ENCODE measurements around the gene ACSM6. TPM values are rescaled to one million over a fixed set of nuclear protein-coding genes. Genes with fewer than 3 reads are reported as not detected.
"Not testable (repeated sequence)": the region's sequence is repeated elsewhere in the genome, so short reads cannot be mapped to it uniquely, and the experiment has no call there.

ACSM6 gene
- total RNA-seq, 2 donors from 2014 or later = not detected

- ATAC-seq = no peak
- intact Hi-C loops (cut with DNase I) = no loop called here
Measured at GRCh38 chr10:95211606-95212279, 17.7 kb downstream of the ACSM6 start.

GRCh38 chr10:95214369-95214768 lies 20.3 kb downstream of the ACSM6 start:
- DNase-seq = no peak
- ATAC-seq = no peak
- intact Hi-C loops (cut with DNase I) = no loop called here

More at GRCh38 chr10:95211606-95212279, 17.7 kb downstream of the ACSM6 start:
- no peak for DNase-seq

GRCh38 chr10:95214793-95215192 lies 20.8 kb downstream of the ACSM6 start:
- intact Hi-C loops (cut with DNase I) = no loop called here
- no peak for DNase-seq
- no peak for ATAC-seq

DNA sequence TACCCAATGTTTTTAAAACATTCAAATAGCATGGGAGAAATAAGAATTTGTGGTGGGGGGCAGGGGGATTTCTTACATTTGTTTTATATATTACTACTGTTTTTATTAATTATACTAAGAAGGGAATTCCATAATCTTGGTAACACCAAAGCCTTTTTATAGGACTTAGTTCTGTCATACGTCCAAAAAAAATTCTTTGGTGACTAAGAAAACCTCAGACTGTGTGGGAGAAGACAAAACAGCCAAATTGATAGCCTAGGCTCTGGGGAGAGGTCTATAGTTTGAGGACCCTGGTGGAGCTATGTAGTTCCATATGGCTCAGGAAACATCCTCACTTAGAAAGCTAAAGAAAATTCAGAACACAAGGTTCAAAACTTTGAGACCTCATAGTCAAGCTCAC lies 23.4 kb downstream of the ACSM6 start:
- peak in 1 of 2 donors; percentile 45 for ATAC-seq
- no peak for DNase-seq
- intact Hi-C loops (cut with DNase I) = no loop called here

DNA sequence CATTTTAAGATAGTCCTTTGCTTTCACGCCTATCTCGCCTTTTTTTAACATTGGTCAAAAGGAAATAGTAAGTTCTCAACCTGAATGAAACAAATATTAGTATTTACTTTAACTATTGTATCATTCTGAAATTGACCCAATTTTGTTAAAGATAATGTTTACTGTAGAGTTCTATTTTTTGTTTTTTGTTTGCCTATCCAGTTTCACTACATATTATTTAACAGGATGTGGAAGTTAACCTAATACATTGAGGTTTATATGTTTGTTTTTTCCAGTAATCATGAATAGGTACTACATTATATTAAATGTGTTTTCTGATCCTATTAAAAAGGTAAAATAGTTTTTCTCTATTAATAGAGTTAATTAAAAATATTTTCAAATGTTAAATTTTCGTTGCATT lies 26.5 kb downstream of the ACSM6 start:
- ATAC-seq = no peak
- no peak for DNase-seq
- intact Hi-C loops (cut with DNase I) = no loop called here

DNA sequence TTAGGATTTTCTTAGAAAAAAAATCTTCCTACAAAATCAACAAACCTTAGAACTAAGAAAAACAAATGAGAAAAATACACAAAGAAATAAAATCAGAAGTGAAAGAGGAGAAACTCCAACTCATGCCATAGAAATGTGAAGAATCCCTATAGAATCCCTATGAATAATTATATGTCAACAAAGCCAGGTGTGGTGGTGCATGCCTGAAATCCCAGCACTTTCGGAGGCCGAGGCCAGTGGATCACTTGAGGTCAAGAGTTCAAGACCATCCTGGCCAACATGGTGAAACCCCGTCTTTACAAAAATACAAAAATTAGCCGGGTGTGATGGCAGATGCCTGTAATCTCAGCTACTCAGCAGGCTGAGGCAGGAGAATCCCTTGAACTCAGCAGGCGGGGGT lies 27.1 kb downstream of the ACSM6 start:
- DNase-seq = no peak
- ATAC-seq = no peak
- intact Hi-C loops (cut with DNase I) = no loop called here

GRCh38 chr10:95225136-95225535 lies 31.1 kb downstream of the ACSM6 start:
- intact Hi-C loops (cut with DNase I) = no loop called here
- no peak for ATAC-seq
- DNase-seq = no peak

GRCh38 chr10:95228934-95229723 lies 35.1 kb downstream of the ACSM6 start:
- intact Hi-C loops (cut with DNase I) = not testable (repeated sequence)

GRCh38 chr10:95229724-95230627 lies 35.9 kb downstream of the ACSM6 start:
- DNase-seq (no peak), ATAC-seq (peak in 1 of 2 donors; percentile 10)
- intact Hi-C loops (cut with DNase I) = no loop called here

More at GRCh38 chr10:95228934-95229723, 35.1 kb downstream of the ACSM6 start:
- not testable (repeated sequence) for ATAC-seq, DNase-seq

DNA sequence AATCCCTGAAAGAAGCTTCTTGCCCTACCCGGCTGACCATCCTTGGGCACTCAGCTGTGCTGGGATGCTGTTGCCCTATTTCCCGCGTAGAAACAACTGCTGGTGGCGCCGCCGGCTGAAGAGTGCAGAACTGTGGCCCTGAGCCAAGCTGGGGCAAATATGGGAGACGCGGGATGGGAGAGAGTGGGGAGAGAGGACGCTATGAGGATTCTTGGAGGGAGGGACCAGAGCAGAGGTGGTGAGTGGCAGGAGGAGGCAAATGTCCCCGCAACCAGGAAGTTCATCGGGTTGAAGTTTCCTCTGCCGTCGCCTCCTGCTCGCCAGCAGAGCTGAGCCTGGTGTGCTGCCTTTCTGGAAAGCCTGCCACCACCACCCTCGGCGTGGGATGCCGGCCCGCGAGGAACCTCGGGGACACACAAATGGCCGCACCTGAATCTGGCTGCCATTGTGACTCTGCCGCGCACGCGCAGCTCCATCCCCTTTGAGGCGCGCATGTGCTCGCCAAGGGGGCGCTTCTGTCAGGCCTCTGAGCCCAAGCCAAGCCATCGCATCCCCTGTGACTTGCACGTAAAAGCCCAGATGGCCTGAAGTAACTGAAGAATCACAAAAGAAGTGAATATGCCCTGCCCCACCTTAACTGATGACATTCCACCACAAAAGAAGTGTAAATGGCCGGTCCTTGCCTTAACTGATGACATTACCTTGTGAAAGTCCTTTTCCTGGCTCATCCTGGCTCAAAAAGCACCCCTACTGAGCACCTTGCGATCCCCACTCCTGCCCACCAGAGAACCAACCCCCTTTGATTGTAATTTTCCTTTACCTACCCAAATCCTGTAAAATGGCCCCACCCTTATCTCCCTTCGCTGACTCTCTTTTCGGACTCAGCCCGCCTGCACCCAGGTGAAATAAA lies 36.9 kb downstream of the ACSM6 start:
- intact Hi-C loops (cut with DNase I) = not testable (repeated sequence)
- ATAC-seq = peak; percentile 75 to 83

DNA sequence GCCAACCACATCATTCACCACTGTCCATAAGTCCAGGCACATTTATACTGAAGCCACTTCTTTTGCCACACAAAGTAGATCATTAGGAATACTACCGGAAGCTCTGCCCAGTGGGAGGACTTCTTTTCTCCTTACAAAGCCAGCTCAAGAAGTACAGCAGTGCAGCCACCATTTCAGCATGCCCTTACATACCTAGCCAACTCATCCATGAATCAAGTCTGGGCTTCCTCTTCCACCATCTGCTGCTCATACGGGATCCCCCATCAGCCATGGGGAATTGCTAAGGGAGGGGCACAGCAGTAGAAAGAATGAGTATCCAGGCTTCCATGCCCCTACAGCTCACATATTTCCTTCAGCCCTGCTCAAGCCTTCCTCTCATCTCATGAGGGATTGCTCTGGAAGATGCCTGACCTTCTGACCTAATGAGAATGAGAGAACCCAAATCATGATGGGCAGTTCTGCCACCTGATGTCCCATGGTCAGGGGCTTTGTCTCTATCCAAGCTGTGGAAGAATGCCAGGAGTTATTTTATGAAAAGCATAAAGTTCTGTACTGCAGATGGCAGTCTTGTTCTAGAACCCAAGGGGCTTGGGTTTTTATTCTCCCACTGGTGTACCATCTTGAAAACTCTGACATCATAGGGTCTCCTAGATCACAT lies 39.5 kb downstream of the ACSM6 start:
- ATAC-seq = no peak
- intact Hi-C loops (cut with DNase I) = no loop called here
- no peak for DNase-seq

More for the DNA sequence above, 36.9 kb downstream of the ACSM6 start:
- DNase-seq = peak; percentile 50

- intact Hi-C loops (cut with DNase I) = no loop called here
- no peak for ATAC-seq
- no peak for DNase-seq
Measured at GRCh38 chr10:95234951-95235350, 40.9 kb downstream of the ACSM6 start.

DNA sequence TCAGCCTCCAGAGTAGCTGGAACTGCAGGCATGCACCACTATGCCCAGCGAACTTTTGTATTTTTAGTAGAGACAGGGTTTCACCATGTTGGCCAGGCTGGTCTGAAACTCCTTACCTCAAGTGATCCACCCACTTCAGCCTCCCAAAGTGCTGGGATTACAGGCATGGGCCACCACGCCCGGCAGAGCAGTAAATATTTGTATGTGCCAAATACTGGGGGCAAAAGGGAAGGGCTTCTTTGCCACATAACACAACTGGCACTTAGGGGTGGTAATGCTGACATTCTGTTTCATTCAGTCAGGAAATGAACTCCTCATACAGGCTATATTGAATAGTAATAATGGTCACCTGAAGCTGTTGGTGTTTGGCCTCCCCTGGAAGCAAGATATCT lies 41.6 kb downstream of the ACSM6 start:
- intact Hi-C loops (cut with DNase I) = no loop called here
- ATAC-seq = no peak
- no peak for DNase-seq

DNA sequence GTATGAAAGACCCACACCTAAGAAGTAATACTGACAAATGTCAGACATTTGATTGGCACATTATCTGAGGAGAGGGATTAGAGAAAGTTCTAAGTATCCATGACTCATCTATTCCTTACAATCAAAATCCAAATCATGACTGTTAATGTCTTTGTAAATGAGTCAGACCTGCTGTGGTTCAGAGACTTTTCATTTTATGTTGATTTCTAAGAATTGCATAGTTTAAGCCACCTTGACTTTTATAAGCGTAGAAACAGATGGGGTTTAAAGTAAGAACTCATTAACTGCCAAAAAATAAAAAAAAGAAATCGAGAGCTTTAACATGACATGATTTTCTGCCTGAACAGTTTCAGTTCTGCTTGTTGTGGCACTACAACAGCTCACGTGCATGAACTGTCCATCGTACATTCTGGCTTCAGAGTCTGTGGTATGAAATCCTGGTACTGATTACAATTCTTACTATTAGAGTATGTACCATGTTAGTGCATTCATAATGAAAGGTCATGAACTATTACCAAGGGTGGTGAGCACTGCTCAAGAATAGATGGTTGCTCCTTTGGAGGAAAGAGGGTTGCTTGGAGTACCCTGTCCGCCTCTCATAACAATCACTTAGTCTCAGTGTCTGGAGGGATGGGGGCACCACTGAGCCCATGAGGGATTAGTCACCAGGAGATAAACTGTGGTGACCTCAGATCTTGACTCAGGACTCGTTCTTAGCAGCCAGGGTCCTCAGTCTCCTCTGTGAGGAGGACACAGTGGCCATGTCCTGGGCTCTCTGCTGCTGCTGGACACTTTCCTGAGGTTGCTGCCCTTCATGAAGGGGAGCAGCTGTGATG lies 42.2 kb downstream of the ACSM6 start:
- ATAC-seq = peak in 1 of 2 donors; percentile 49
- intact Hi-C loops (cut with DNase I) = no loop called here
- DNase-seq = no peak

DNA sequence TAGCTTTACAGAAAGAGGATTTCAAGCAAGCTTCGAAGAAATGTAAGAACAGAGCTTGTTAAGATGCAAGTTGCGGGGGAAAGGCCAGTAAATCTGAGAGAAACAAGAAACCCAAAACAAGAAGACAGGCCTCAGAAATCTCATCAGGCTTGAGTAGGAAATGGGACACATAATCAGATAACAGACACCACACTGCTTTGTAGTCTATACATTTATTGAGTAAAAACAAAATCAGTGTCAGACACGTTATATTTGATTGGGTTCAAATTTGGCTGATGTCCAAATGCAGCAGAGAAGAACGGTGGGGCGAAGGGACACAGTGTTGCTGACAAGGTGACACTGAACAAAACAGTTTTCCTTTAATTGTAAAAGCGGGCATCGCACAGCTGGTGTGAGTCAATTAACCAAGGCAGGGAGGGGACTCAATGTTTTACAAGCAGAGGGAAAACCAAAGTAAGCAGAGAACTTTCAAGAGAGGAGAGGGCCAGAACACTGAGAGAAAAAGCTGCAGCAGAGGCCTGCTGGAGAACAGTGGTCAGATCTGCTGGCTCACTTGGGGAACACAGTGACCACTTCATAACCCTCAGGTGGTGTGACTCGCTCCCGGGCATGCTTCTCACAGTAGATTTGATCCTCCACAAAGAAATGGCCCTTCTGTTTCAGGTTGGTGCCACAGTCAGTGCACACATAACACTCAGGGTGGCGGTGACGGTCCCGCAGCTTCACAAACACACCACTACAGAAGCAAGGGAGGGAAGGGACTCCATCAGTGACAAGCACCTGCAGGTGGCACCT lies 43.5 kb downstream of the ACSM6 start:
- ATAC-seq (no peak), DNase-seq (no peak)
- intact Hi-C loops (cut with DNase I) = no loop called here

GRCh38 chr10:95240096-95240495 lies 46.1 kb downstream of the ACSM6 start:
- intact Hi-C loops (cut with DNase I) = loop anchor here in 1 of 2 donors (10.0 kb wide), 1 partner anchor 115 kb away; no protein-coding TSS in a partner anchor
- ATAC-seq, DNase-seq: not testable (repeated sequence)

Measured in left cardiac atrium (tissue), 4 donors.